HG03139 (cell line): ENCODE results near the gene TMEM150B.

Experiments
- ATAC-seq: cut with Tn5 transposase; IDR thresholded peaks from one replicate; pipeline ENCODE4 v1.9.1; 2021; ENCODE audit not compliant: unreplicated experiment

The TMEM150B gene

GRCh38 chr19:55325172-55325571, at the start of gene TMEM150B:
Gene TMEM150B, minus strand, starts transcription at chr19:55325341. Its CDS starts 4,305 bp downstream, at chr19:55321036.
- no peak for ATAC-seq

GRCh38 chr19:55373993-55374757, 49.0 kb upstream of the TMEM150B start:
- ATAC-seq, result no peak

- no peak for ATAC-seq
Observed at GRCh38 chr19:55373306-55373992, 48.3 kb upstream of the TMEM150B start.

DNA sequence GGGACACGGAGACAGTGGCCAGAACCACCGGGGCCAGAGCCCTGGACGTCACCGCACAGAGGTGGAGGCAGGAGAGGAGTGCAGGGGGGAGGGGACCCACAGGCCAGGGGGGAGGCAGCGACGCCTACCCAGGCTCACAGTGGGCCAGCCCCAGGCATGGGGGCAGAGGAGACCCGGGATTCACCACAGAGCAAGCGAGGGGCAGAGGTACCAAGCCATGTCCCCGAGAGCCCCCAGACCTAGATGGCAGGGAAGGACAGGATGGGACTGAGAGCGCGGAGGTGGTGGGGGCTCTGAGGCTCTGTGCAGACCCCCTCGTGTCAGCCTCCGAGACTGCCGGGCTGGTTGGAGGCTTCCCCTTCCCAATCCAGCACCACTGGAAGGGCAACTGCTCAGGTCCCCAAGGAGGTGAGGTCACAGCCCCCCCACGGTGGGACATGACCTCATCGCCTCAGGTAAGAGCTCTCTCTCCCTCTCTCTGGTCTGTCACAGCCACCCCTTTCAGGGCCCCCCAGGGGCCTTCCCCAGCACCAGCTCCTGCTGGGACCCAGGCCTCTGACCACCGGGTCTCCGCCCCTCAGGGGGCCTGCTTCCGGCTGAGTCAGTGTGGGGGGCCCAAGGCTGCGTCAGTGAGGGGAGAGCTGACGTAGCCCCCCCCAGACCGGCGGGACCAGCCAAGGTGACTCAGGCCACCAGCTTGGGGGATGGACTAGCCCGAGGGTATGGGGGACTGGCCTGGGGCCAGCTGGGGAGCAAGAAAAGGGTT, 47.4 kb upstream of the TMEM150B start:
- no peak for ATAC-seq

DNA sequence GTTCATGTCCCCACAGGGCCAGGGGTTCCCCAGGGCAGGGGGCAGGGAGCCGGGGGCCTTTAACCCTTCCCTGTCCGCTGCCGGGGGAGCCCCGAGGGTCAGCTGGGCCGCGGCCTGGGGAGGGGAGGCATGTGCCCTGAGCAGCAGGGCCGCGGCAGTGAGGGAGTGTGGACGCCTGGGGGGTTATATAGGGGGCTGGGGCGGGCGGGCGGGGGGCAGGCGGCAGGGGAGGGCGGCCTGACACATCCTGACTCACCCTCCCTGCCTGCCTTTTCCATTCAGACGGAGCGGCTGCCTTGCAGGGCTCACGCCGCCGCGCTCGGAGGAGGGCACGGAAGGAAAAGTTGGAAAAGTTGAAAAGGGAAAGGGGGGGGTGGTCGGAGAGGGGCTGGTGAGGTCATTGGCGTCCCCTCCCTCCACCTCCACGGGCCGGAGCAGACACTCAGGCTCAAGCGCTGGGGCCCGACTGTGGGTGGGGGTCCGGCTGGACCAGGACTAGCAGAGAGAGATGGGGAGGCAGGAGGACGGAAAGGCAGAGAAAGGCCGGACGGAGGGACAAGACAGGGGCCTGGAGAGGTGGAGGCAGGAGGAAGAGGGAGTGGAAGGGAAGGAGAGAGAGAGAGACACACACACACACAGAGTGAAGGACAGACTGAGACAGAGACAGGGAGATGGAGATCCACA, 45.3 kb upstream of the TMEM150B start, which contains the start of gene IL11:
TSS of gene IL11 (minus strand) at position 159 of the 684 bp plus-strand sequence. CDS start at position 6, 153 bp downstream.
- no peak for ATAC-seq

GRCh38 chr19:55369653-55370304, 44.6 kb upstream of the TMEM150B start:
- no peak for ATAC-seq

DNA sequence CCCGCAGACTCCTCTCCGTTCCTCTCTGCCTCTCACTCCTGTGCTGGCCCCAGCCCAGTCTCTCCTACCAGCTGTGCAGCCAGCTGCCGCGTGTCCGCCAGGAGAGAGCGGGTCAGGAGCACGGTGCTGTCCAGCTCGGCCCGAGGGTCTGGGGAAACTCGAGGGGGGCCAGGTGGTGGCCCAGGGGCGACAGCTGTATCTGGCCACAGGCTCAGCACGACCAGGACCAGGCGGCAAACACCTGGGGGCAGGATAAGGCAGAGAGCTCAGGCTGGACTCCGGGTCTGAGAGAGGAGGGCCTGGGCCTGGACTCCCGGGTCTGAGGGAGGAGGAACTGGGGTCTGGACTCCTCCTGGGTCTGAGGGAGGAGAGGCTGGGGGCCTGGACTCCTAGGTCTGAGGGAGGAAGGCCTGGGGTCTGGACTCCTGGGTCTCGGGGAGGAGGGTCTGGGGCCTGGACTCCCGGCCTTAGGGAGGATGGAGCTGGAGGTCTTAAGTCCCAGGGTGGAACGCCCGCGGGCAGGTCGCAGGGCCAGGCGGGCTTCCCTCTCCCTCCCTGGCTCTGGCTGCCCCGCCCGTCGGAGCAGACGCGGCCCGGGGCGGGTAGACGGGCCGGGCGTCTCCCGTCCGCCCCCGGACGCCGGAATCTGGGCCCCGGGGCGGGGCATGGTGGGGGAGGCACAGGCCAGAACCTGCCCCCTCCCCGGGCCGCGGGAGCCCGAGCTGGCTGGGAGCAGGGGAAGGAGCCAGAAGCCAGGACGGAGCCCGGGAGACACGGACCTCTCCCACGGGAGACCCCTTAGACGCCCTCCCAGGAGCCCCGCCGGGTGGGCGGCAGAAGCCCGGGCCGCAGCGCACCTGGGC, 43.8 kb upstream of the TMEM150B start:
- ATAC-seq, result no peak

GRCh38 chr19:55368106-55368505, 43.0 kb upstream of the TMEM150B start:
- no peak for ATAC-seq

DNA sequence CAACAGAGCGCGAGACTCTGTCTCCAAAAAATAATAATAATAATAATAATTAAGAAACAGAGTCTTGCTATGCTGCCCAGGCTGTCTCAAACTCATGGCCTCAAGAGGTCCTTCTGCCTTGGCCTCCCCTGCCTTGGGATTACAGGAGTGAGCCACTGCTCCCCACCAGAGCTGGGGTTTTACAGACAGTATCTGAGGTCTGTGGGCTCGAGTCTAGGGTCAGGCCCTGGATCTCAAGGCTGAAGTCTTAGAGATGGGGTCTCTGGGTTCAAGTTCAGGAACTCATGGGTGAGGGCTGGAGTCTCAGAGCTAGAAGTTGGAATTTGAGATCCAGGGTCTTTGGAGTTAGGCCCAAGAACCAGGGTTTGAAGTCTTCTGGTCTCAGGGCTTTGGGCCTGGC, 41.6 kb upstream of the TMEM150B start:
- no peak for ATAC-seq

DNA sequence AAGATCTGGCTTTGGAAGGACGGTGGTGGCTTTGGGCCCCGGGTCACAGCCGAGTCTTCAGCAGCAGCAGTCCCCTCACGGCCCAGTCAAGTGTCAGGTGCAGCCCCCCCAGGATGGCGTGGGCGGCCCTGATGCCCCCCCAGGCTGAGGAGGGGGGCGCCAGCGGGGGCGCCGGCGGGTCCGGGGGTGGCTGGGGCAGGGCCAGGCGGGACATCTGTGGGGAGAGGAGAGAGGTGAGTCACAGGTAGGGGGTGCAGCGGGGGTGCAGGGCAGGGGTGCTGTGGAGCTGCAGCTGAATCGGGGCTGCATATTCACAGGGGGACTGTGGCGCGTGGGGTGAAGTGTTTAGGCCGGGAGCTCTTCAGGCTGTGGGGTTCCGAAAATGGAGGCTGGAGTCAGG, 40.8 kb upstream of the TMEM150B start:
- no peak for ATAC-seq

GRCh38 chr19:55365245-55365644, 40.1 kb upstream of the TMEM150B start:
- no peak for ATAC-seq

DNA sequence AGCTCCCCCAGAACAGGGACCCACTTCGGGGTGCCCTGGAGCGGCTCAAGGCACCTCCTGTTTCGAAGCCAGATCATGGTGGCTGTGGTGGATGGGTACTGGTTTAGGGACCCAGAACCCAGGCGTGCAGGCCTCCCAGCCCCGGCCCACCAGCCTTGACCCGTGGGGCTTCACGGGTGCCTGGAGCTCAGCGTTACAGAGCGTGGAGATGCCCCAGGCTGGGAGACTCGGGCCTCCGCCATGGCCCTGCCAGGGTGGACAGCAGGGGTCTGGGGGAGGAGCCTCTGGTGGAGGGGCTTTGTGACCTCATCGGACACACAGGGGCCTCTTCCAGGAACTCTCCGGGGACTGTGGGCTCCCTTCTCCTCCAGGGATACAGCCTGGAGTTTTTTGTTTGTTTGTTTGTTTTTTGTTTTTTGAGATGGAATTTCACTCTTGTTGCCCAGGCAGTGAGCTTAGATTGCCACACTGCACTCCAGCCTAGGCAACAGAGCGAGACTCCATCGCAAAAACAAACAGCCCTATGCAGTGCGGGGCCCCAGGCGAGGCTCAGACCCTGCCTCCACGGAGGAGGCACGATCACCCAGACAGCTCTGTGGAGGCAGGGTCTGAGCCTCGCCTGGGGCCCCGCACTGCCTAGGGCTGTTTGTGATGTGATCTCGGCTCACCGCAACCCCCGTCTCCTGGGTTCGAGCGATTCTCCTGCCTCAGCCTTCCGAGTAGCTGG, 38.0 kb upstream of the TMEM150B start, which contains the start of gene GARIN5B:
TSS of gene GARIN5B (minus strand) at position 271 of the 727 bp plus-strand sequence. CDS start at position 77, 194 bp downstream.
- ATAC-seq, result no peak

DNA sequence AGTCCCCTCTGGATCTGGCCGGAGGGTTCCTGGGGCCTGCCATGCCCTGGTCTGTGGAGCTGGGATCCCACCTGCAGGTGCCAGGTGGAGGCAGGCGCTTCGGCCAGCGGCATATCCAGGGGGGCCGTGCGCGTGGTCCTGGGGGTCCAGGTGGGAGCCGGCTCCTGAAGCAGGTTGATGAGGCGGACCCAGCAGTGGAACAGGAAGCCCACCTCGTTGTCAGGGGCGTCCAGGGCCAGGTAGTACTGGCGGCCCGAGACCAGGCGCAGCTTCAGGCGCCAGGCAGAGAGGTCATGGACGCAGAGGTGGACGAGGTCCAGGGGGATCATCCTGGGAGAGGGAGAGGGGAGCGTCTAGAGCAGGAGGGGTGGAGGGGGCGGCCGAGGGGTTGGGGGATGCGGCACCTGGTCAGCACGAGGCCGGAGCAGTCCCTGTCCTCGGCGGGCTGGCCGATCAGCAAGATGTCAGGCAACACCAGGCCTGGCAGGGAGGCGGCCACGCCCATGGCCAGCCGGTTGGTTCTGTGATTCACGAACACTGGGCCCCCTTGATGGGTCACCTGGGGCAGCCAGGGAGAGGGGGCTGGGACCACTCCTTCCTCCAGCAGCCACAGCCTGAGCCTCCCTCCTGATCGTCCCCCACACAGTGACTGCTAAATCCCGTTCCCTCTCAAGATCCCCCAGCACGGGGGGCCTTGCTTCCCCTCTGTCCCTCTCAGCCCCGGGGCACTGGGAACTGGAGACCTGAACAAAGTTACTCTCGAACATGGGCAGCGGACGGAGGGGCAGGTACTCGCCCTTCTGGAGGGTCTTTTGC, 37.2 kb upstream of the TMEM150B start:
- ATAC-seq, result no peak

DNA sequence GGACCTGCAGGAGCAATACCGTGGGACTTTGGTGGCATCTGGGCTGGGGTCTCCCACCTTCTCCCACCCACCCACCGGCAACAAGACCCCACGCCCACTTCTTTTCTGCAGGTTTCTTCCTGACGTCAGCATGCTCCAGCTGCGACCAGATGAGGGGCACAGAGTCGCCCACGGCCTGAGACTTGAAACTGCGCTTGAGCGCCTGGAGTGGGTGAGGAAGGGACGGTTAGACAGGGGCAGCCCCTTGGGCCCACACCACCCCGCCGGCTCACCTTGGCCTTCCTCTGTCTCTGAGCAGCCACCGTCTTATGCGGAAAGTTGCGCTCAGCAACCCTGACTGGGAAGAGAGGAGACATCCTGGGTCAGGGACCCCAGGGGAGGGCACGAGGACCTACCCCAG, 35.8 kb upstream of the TMEM150B start:
- ATAC-seq, result no peak

- no peak for ATAC-seq
Observed at GRCh38 chr19:55358943-55359908, 34.1 kb upstream of the TMEM150B start.

- ATAC-seq, result no peak
Observed at GRCh38 chr19:55358493-55358892, 33.4 kb upstream of the TMEM150B start.
